ENCODE measurements around the gene OSBPL9. TPM values are rescaled to one million over a fixed set of nuclear protein-coding genes. Genes with fewer than 3 reads are reported as not detected.

Gene OSBPL9
- polyA plus RNA-seq, 4 donors = 19.7 to 72.9 (median 31.8) TPM

DNA sequence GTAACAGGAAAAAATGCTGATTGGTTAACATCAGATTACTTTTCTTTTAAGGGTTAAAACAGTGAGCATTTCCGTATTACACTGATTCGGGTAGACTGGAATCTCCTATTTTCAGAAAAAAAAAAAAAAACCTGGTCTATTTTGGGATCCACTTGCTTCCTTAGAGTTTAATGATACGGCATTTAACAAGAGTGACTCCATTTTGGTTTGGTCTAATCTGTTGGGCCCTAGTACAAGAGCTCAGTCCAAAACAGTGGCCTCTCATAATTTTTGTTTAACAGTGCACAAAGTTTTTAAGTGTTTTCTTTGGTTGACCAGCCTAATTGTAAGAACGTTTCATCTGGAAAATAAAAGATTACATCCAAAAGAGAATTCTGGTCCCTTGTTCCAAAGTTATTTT is 141.4 kb downstream of the OSBPL9 start:
- no peaks in the 10 kb centered on the region for H3K27me3 ChIP-seq (ENCODE audit: control insufficient read depth in 3 of 3, insufficient read depth in 3 of 3, low read length in 3 of 3)
- WGBS, 3 donors = 83 to 93% (median 91%) methylated on average over 4 of the region's 4 CpGs
- peaks cover 0 to 15% (median 0%) of the 10 kb centered on the region in 3 donors for H3K36me3 ChIP-seq (ENCODE audit: control insufficient read depth in 3 of 3, insufficient read depth in 2 of 3, low read depth in 1 of 3, low read length in 3 of 3)
- no peak overlapping the region for H3K27ac ChIP-seq (ENCODE audit: low read depth in 1 of 3, low read length in 2 of 3)
- no peaks in the 10 kb centered on the region for H3K4me1 ChIP-seq (ENCODE audit: control insufficient read depth in 3 of 3, insufficient read depth in 2 of 3, low read depth in 1 of 3, low read length in 2 of 3)
- no peak overlapping the region for H3K4me3 ChIP-seq (ENCODE audit: low read depth in 1 of 3, low read length in 3 of 3)
- H3K9me3 ChIP-seq (ENCODE audit: control insufficient read depth in 2 of 2, insufficient read depth in 1 of 2, low read depth in 1 of 2, low read length in 1 of 2) = no peaks in the 10 kb centered on the region
- no peak for FAIRE-seq
- no peak for DNase-seq

GRCh38 chr1:51760872-51761271 is 144.0 kb downstream of the OSBPL9 start:
- no peaks in the 10 kb centered on the region for H3K27me3 ChIP-seq (ENCODE audit: control insufficient read depth in 3 of 3, insufficient read depth in 3 of 3, low read length in 3 of 3)
- WGBS, 3 donors = 82 to 88% (median 85%) methylated on average over 3 of the region's 3 CpGs
- no peaks in the 10 kb centered on the region for H3K4me1 ChIP-seq (ENCODE audit: control insufficient read depth in 3 of 3, insufficient read depth in 2 of 3, low read depth in 1 of 3, low read length in 2 of 3)
- H3K4me3 ChIP-seq (ENCODE audit: low read depth in 1 of 3, low read length in 3 of 3) = no peak overlapping the region
- H3K36me3 ChIP-seq (ENCODE audit: control insufficient read depth in 3 of 3, insufficient read depth in 2 of 3, low read depth in 1 of 3, low read length in 3 of 3) = peaks cover 0 to 16% (median 0%) of the 10 kb centered on the region in 3 donors
- DNase-seq (no peak), FAIRE-seq (no peak)
- H3K27ac ChIP-seq (ENCODE audit: low read depth in 1 of 3, low read length in 2 of 3) = no peak overlapping the region
- H3K9me3 ChIP-seq (ENCODE audit: control insufficient read depth in 2 of 2, insufficient read depth in 1 of 2, low read depth in 1 of 2, low read length in 1 of 2) = no peaks in the 10 kb centered on the region

DNA sequence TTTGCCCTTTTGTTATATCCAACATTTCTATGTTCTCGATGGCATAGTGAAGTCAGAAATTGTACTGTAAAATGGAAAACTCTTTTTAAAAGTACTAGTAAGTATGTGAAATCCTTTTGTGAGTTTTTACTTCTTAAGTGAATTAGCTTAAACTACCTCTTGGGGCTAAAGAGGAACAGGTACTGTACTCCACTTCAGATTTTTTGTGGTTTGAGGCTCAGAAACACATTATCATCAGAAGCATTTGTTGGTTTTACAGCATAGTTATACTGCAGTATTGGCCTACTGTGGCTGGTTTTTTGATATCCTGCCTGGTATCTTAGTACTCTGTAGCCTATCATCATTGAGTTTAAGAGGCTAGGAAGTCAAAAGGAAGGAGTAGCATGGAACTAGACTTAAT is 144.5 kb downstream of the OSBPL9 start:
- FAIRE-seq (no peak), DNase-seq (no peak)
- no peaks in the 10 kb centered on the region for H3K9me3 ChIP-seq (ENCODE audit: control insufficient read depth in 2 of 2, insufficient read depth in 1 of 2, low read depth in 1 of 2, low read length in 1 of 2)
- 91 to 97% (median 95%) methylated on average over 1 of the region's 1 CpG for WGBS, 3 donors
- H3K27ac ChIP-seq (ENCODE audit: low read depth in 1 of 3, low read length in 2 of 3) = no peak overlapping the region
- H3K36me3 ChIP-seq (ENCODE audit: control insufficient read depth in 3 of 3, insufficient read depth in 2 of 3, low read depth in 1 of 3, low read length in 3 of 3) = peaks cover 0 to 16% (median 2%) of the 10 kb centered on the region in 3 donors
- H3K4me3 ChIP-seq (ENCODE audit: low read depth in 1 of 3, low read length in 3 of 3) = no peak overlapping the region
- no peaks in the 10 kb centered on the region for H3K4me1 ChIP-seq (ENCODE audit: control insufficient read depth in 3 of 3, insufficient read depth in 2 of 3, low read depth in 1 of 3, low read length in 2 of 3)
- H3K27me3 ChIP-seq (ENCODE audit: control insufficient read depth in 3 of 3, insufficient read depth in 3 of 3, low read length in 3 of 3) = no peaks in the 10 kb centered on the region

- FAIRE-seq (peak; percentile 47), DNase-seq (peak; percentile 70 to 83)
- Histone ChIP-seq H3K4me3 (ENCODE audit: low read depth in 1 of 3, low read length in 3 of 3) (no peak overlapping the region), H3K27me3 (ENCODE audit: control insufficient read depth in 3 of 3, insufficient read depth in 3 of 3, low read length in 3 of 3) (no peaks in the 10 kb centered on the region), H3K4me1 (ENCODE audit: control insufficient read depth in 3 of 3, insufficient read depth in 2 of 3, low read depth in 1 of 3, low read length in 2 of 3) (peaks cover 0 to 7% (median 0%) of the 10 kb centered on the region in 3 donors), H3K9me3 (ENCODE audit: control insufficient read depth in 2 of 2, insufficient read depth in 1 of 2, low read depth in 1 of 2, low read length in 1 of 2) (no peaks in the 10 kb centered on the region), H3K36me3 (ENCODE audit: control insufficient read depth in 3 of 3, insufficient read depth in 2 of 3, low read depth in 1 of 3, low read length in 3 of 3) (peaks cover 4 to 35% (median 13%) of the 10 kb centered on the region in 3 donors), H3K27ac (ENCODE audit: low read depth in 1 of 3, low read length in 2 of 3) (peak overlapping the region in 1 of 3 donors; percentile 70)
- WGBS, 3 donors = 27 to 48% (median 44%) methylated on average over 6 of the region's 6 CpGs
These were observed 152.2 kb downstream of the OSBPL9 start for GRCh38 chr1:51768971-51769588.

- Histone ChIP-seq H3K4me3 (ENCODE audit: low read depth in 1 of 3, low read length in 3 of 3) (no peak overlapping the region), H3K9me3 (ENCODE audit: control insufficient read depth in 2 of 2, insufficient read depth in 1 of 2, low read depth in 1 of 2, low read length in 1 of 2) (no peaks in the 10 kb centered on the region), H3K27me3 (ENCODE audit: control insufficient read depth in 3 of 3, insufficient read depth in 3 of 3, low read length in 3 of 3) (no peaks in the 10 kb centered on the region), H3K4me1 (ENCODE audit: control insufficient read depth in 3 of 3, insufficient read depth in 2 of 3, low read depth in 1 of 3, low read length in 2 of 3) (no peaks in the 10 kb centered on the region), H3K27ac (ENCODE audit: low read depth in 1 of 3, low read length in 2 of 3) (no peak overlapping the region), H3K36me3 (ENCODE audit: control insufficient read depth in 3 of 3, insufficient read depth in 2 of 3, low read depth in 1 of 3, low read length in 3 of 3) (peaks cover 4 to 19% (median 13%) of the 10 kb centered on the region in 3 donors)
- FAIRE-seq = no peak
- no peak for DNase-seq
These were observed 159.5 kb downstream of the OSBPL9 start for GRCh38 chr1:51776408-51776807.

DNA sequence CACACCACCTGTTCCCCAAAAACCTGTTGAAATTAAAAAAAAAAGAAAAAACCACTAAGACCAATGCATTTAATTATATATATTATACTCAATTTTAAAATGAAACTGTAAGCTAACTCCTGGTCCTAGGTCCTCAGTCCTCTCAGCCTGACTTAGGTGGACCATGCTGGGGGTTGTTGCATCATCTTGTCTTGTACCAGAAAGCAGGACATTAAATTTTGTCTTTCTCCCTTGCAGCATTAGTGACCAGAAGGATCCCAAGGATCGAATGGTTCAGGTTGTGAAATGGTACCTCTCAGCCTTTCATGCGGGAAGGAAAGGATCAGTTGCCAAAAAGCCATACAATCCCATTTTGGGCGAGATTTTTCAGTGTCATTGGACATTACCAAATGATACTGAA is 164.0 kb downstream of the OSBPL9 start:
- no peaks in the 10 kb centered on the region for H3K27me3 ChIP-seq (ENCODE audit: control insufficient read depth in 3 of 3, insufficient read depth in 3 of 3, low read length in 3 of 3)
- H3K4me1 ChIP-seq (ENCODE audit: control insufficient read depth in 3 of 3, insufficient read depth in 2 of 3, low read depth in 1 of 3, low read length in 2 of 3) = no peaks in the 10 kb centered on the region
- DNase-seq (no peak), FAIRE-seq (no peak)
- no peaks in the 10 kb centered on the region for H3K9me3 ChIP-seq (ENCODE audit: control insufficient read depth in 2 of 2, insufficient read depth in 1 of 2, low read depth in 1 of 2, low read length in 1 of 2)
- no peak overlapping the region for H3K4me3 ChIP-seq (ENCODE audit: low read depth in 1 of 3, low read length in 3 of 3)
- no peak overlapping the region for H3K27ac ChIP-seq (ENCODE audit: low read depth in 1 of 3, low read length in 2 of 3)
- 94 to 98% (median 98%) methylated on average over 3 of the region's 3 CpGs for WGBS, 3 donors
- H3K36me3 ChIP-seq (ENCODE audit: control insufficient read depth in 3 of 3, insufficient read depth in 2 of 3, low read depth in 1 of 3, low read length in 3 of 3) = peaks cover 0 to 20% (median 3%) of the 10 kb centered on the region in 3 donors

DNA sequence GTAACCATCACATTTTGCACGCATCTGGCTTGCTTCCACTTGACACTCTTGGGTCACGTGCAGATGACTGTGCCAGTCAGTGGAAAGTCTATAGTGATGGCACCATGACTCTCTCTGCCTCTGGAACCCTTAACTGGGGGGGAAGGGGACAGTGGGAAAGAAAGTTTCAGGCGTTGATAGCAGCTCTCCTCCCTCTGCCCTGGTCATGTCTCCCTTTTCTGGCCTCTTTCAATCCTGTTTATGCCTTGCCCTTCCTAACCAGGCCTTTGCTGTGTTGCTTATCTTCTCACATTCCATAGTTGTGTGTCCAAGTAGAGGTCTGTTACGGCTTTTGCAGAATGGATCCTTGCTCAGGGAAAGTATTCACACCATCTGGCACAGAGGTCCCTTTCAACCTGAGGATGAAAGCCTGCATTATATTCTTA is 168.1 kb downstream of the OSBPL9 start:
- no peak overlapping the region for H3K27ac ChIP-seq (ENCODE audit: low read depth in 1 of 3, low read length in 2 of 3)
- FAIRE-seq (no peak), DNase-seq (no peak)
- 86 to 91% (median 87%) methylated on average over 4 of the region's 4 CpGs for WGBS, 3 donors
- no peak overlapping the region for H3K4me3 ChIP-seq (ENCODE audit: low read depth in 1 of 3, low read length in 3 of 3)
- peaks cover 13 to 23% (median 20%) of the 10 kb centered on the region in 3 donors for H3K36me3 ChIP-seq (ENCODE audit: control insufficient read depth in 3 of 3, insufficient read depth in 2 of 3, low read depth in 1 of 3, low read length in 3 of 3)
- H3K27me3 ChIP-seq (ENCODE audit: control insufficient read depth in 3 of 3, insufficient read depth in 3 of 3, low read length in 3 of 3) = no peaks in the 10 kb centered on the region
- no peaks in the 10 kb centered on the region for H3K9me3 ChIP-seq (ENCODE audit: control insufficient read depth in 2 of 2, insufficient read depth in 1 of 2, low read depth in 1 of 2, low read length in 1 of 2)
- H3K4me1 ChIP-seq (ENCODE audit: control insufficient read depth in 3 of 3, insufficient read depth in 2 of 3, low read depth in 1 of 3, low read length in 2 of 3) = no peaks in the 10 kb centered on the region

DNA sequence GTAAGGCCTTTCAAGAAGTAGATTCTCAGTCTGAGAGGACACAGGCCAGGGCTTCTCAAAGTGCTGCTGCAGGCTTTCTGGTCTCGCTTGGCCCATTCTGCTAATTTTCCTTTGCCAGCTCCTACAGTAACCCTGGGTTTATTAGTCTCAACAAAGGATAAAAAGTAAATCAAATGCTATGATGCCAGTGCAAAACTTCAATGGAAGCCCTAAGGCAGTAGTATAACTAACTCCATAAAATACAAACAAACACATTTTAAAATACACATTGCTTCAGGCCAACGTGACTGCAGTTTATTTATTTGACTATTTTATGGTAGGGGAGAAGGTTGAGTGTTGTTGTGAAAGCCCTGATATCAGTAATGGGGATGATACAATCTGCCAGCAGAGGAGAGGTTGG is 172.0 kb downstream of the OSBPL9 start:
- DNase-seq = no peak
- H3K9me3 ChIP-seq (ENCODE audit: control insufficient read depth in 2 of 2, insufficient read depth in 1 of 2, low read depth in 1 of 2, low read length in 1 of 2) = no peaks in the 10 kb centered on the region
- no peaks in the 10 kb centered on the region for H3K27me3 ChIP-seq (ENCODE audit: control insufficient read depth in 3 of 3, insufficient read depth in 3 of 3, low read length in 3 of 3)
- no peak overlapping the region for H3K4me3 ChIP-seq (ENCODE audit: low read depth in 1 of 3, low read length in 3 of 3)
- no peak for FAIRE-seq
- no peaks in the 10 kb centered on the region for H3K4me1 ChIP-seq (ENCODE audit: control insufficient read depth in 3 of 3, insufficient read depth in 2 of 3, low read depth in 1 of 3, low read length in 2 of 3)
- WGBS, 3 donors = 59 to 68% (median 65%) methylated on average over 2 of the region's 2 CpGs
- peaks cover 29 to 34% (median 31%) of the 10 kb centered on the region in 3 donors for H3K36me3 ChIP-seq (ENCODE audit: control insufficient read depth in 3 of 3, insufficient read depth in 2 of 3, low read depth in 1 of 3, low read length in 3 of 3)
- H3K27ac ChIP-seq (ENCODE audit: low read depth in 1 of 3, low read length in 2 of 3) = no peak overlapping the region

- Histone ChIP-seq H3K36me3 (ENCODE audit: control insufficient read depth in 3 of 3, insufficient read depth in 2 of 3, low read depth in 1 of 3, low read length in 3 of 3) (peaks cover 31 to 37% (median 35%) of the 10 kb centered on the region in 3 donors), H3K27me3 (ENCODE audit: control insufficient read depth in 3 of 3, insufficient read depth in 3 of 3, low read length in 3 of 3) (no peaks in the 10 kb centered on the region), H3K4me3 (ENCODE audit: low read depth in 1 of 3, low read length in 3 of 3) (no peak overlapping the region), H3K4me1 (ENCODE audit: control insufficient read depth in 3 of 3, insufficient read depth in 2 of 3, low read depth in 1 of 3, low read length in 2 of 3) (no peaks in the 10 kb centered on the region), H3K27ac (ENCODE audit: low read depth in 1 of 3, low read length in 2 of 3) (no peak overlapping the region), H3K9me3 (ENCODE audit: control insufficient read depth in 2 of 2, insufficient read depth in 1 of 2, low read depth in 1 of 2, low read length in 1 of 2) (no peaks in the 10 kb centered on the region)
- 93 to 98% (median 96%) methylated on average over 1 of the region's 1 CpG for WGBS, 3 donors
- no peak for FAIRE-seq
- no peak for DNase-seq
These were observed 172.4 kb downstream of the OSBPL9 start for GRCh38 chr1:51789342-51789741.

Data from small intestine (tissue), 7 donors.